GM23248 (cell line): Measurements from ENCODE around the gene NEDD4L. TPM values are rescaled to one million over a fixed set of nuclear protein-coding genes. Genes with fewer than 3 reads are reported as not detected.
A peak's percentile ranks its signal among the peaks of the same experiment; 100 is the strongest.
"Not testable (repeated sequence)": the region's sequence is repeated elsewhere in the genome, so short reads cannot be mapped to it uniquely, and the experiment has no call there.

Experiments used
- DNase-seq: peaks from one replicate; pipeline ENCODE4 v3.0.0-alpha.2; 2015
- H2AFZ ChIP-seq: fragments of 200-600 bp; sonication (generic); 2 replicates; pipeline ENCODE4 v1.6.1; 2016; ENCODE audit warnings: antibody characterized with exemption
- H3F3A ChIP-seq: fragments of 200-600 bp; sonication (generic); 2 replicates; pipeline ENCODE4 v1.6.1; 2016; ENCODE audit warnings: mild to moderate bottlenecking, antibody characterized with exemption, mixed run types; ENCODE audit not compliant: insufficient read depth
- H3K27ac ChIP-seq: fragments of 200-600 bp; sonication (generic); 2 replicates; pipeline ENCODE4 v1.5.1; 2016; ENCODE audit warnings: mild to moderate bottlenecking
- H3K27me3 ChIP-seq: fragments of 200-600 bp; sonication (generic); replicated peaks from 2 replicates; pipeline ENCODE4 v1.6.1; 2016; ENCODE audit warnings: mild to moderate bottlenecking; ENCODE audit not compliant: insufficient read depth
- H3K36me3 ChIP-seq: fragments of 200-600 bp; sonication (generic); 2 replicates; pipeline ENCODE4 v1.6.1; 2016; ENCODE audit warnings: low read depth, mild to moderate bottlenecking
- H3K4me1 ChIP-seq: fragments of 200-600 bp; sonication (generic); 2 replicates; pipeline ENCODE4 v1.6.1; 2016; ENCODE audit warnings: mild to moderate bottlenecking; ENCODE audit not compliant: insufficient read depth
- H3K4me2 ChIP-seq: fragments of 200-600 bp; sonication (generic); one replicate; pipeline ENCODE4 v1.6.1; 2016; ENCODE audit warnings: mild to moderate bottlenecking; ENCODE audit not compliant: unreplicated experiment
- H3K4me3 ChIP-seq: fragments of 200-600 bp; sonication (generic); 2 replicates; pipeline ENCODE4 v1.5.1; 2016; ENCODE audit warnings: mild to moderate bottlenecking
- H3K79me2 ChIP-seq: fragments of 200-600 bp; sonication (generic); 2 replicates; pipeline ENCODE4 v1.6.1; 2016; ENCODE audit warnings: mild to moderate bottlenecking; ENCODE audit not compliant: insufficient read depth
- H3K9ac ChIP-seq: fragments of 200-600 bp; sonication (generic); 2 replicates; pipeline ENCODE4 v1.6.1; 2016; ENCODE audit warnings: mild to moderate bottlenecking
- H3K9me2 ChIP-seq: fragments of 200-600 bp; sonication (generic); 2 replicates; pipeline ENCODE4 v1.6.1; 2016; ENCODE audit warnings: mixed run types, mild to moderate bottlenecking, moderate library complexity; ENCODE audit not compliant: insufficient read depth
- H3K9me3 ChIP-seq: fragments of 200-600 bp; sonication (generic); one replicate; pipeline ENCODE4 v1.6.1; 2017; ENCODE audit warnings: low read depth
- H4K20me1 ChIP-seq: fragments of 200-600 bp; sonication (generic); 2 replicates; pipeline ENCODE4 v1.6.0; 2016; ENCODE audit not compliant: insufficient read depth
- EZH2 ChIP-seq: fragments of 200-600 bp; sonication (generic); IDR thresholded peaks from 2 replicates; pipeline ENCODE4 v1.6.1; 2018; ENCODE audit warnings: antibody characterized with exemption, mild to moderate bottlenecking; ENCODE audit not compliant: insufficient read depth, poor library complexity, severe bottlenecking
- EZH2phosphoT487 ChIP-seq: fragments of 200-600 bp; sonication (generic); IDR thresholded peaks from 2 replicates; pipeline ENCODE4 v1.6.1; 2018; ENCODE audit warnings: antibody characterized with exemption, moderate library complexity, mild to moderate bottlenecking, low read depth; ENCODE audit not compliant: insufficient read depth
- WGBS, 2 experiments: methylation state at CpG; one replicate each; pipeline ENCODE4 v1.1.6; 2015 to 2017; ENCODE audit warnings: low lambda C conversion rate in 2 of 2, low coverage in 1 of 2; ENCODE audit errors: missing lambda C conversion rate in 2 of 2; 5-methylcytosine and 5-hydroxymethylcytosine counted together
- in situ Hi-C: fragments of 300-500 bp; cut with MboI; formaldehyde crosslinking; loops from 2 replicates; pipeline ENCODE4 v1.15.0; 2020
- polyA plus RNA-seq: library from polyadenylated mRNA; unstranded; fragments of >200 nt; fragmentation: Nextera tagmentation; extraction: Ambion mirVana; gene quantifications from 2 replicates; pipeline ENCODE4 v1.2.1, GENCODE V29; 2016
- total RNA-seq: library from RNA; depleted of rRNA; stranded (reverse); fragments of >200 nt; shearing (Covaris generic); gene quantifications from 2 replicates; pipeline ENCODE4 v1.2.3, GENCODE V29; 2014; rRNA removed

NEDD4L gene
- total RNA-seq (6.1 and 7.1 TPM in 2 replicates), polyA plus RNA-seq (3.2 and 3.7 TPM in 2 replicates)

GRCh38 chr18:58043491-58044369 lies at the start of gene NEDD4L:
TSS of gene NEDD4L (plus strand) at chr18:58044226. CDS start at chr18:58044661, 435 bp downstream.
- TF ChIP-seq EZH2phosphoT487 (no peak), EZH2 (no peak)
- no peaks in the 10 kb centered on the region for H3K4me1 ChIP-seq
- peak; percentile 93 for DNase-seq
- H3K9me3 ChIP-seq: no peaks in the 10 kb centered on the region
- WGBS, 2 experiments: 1 to 3% methylated on average over 36 to 81 of the region's 91 CpGs
- H3K27ac ChIP-seq: no peak within 1 kb of the TSS
- no peaks in the 10 kb centered on the region for H3K9me2 ChIP-seq
- H3F3A ChIP-seq: no peaks in the 10 kb centered on the region
- no peaks in the 10 kb centered on the region for H3K36me3 ChIP-seq
- H4K20me1 ChIP-seq: no peaks in the 10 kb centered on the region
- in situ Hi-C loops: no loop called here
- peak within 1 kb of the TSS; percentile 94 for H3K4me2 ChIP-seq
- H3K9ac ChIP-seq: peak within 1 kb of the TSS; percentile 50
- H2AFZ ChIP-seq: peak within 1 kb of the TSS; percentile 90
- H3K27me3 ChIP-seq: 0 out of 2 replicates have a peak, but pooled peaks cover 4% of the 10 kb centered on the region
- peak within 1 kb of the TSS; percentile 81 for H3K4me3 ChIP-seq
- H3K79me2 ChIP-seq: no peaks in the 10 kb centered on the region

- 14 to 41% methylated on average over 1 of the region's 1 CpG for WGBS, 2 experiments
- no peaks in the 10 kb centered on the region for H3K79me2 ChIP-seq
- H3K9me2 ChIP-seq: no peaks in the 10 kb centered on the region
- H3K27ac ChIP-seq: no peak overlapping the region
- in situ Hi-C loops: no loop called here
- no peaks in the 10 kb centered on the region for H3K36me3 ChIP-seq
- no peak overlapping the region for H3K4me2 ChIP-seq
- H3K9ac ChIP-seq: no peak overlapping the region
- H3K4me3 ChIP-seq: no peak overlapping the region
- H3K27me3 ChIP-seq: peaks cover 9% of the 10 kb centered on the region; the same call in 1 of the 2 replicates
- no peak for TF ChIP-seq EZH2phosphoT487
- TF ChIP-seq EZH2: no peak
- H2AFZ ChIP-seq: no peak overlapping the region
- no peaks in the 10 kb centered on the region for H3F3A ChIP-seq
- no peak for DNase-seq
- no peaks in the 10 kb centered on the region for H3K9me3 ChIP-seq
- no peaks in the 10 kb centered on the region; the same call in 1 of the 2 replicates for H3K4me1 ChIP-seq
- H4K20me1 ChIP-seq: no peaks in the 10 kb centered on the region
These were observed 48.7 kb upstream of the NEDD4L start for GRCh38 chr18:57995331-57995730.

- H3K4me2 ChIP-seq, H3K27me3 ChIP-seq, in situ Hi-C loops, H3K4me3 ChIP-seq, H4K20me1 ChIP-seq, H3K79me2 ChIP-seq, H3K27ac ChIP-seq, DNase-seq, H3K9ac ChIP-seq, H3K36me3 ChIP-seq, H3K4me1 ChIP-seq, H3F3A ChIP-seq, H3K9me2 ChIP-seq, H2AFZ ChIP-seq, H3K9me3 ChIP-seq: not testable (repeated sequence)
- 79 to 81% methylated on average over 3 of the region's 3 CpGs for WGBS, 2 experiments
These were observed 47.1 kb upstream of the NEDD4L start for GRCh38 chr18:57996894-57997293.

- no peaks in the 10 kb centered on the region for H4K20me1 ChIP-seq
- H3F3A ChIP-seq: no peaks in the 10 kb centered on the region
- TF ChIP-seq EZH2 (no peak), EZH2phosphoT487 (no peak)
- H3K4me1 ChIP-seq: no peaks in the 10 kb centered on the region; the same call in 1 of the 2 replicates
- WGBS, 2 experiments: 43% methylated on average over 2 of the region's 2 CpGs
- no peaks in the 10 kb centered on the region for H3K9me3 ChIP-seq
- H3K9ac ChIP-seq: no peak overlapping the region
- in situ Hi-C loops: no loop called here
- no peak overlapping the region for H3K4me2 ChIP-seq
- peaks cover 4% of the 10 kb centered on the region; the same call in 1 of the 2 replicates for H3K27me3 ChIP-seq
- H3K79me2 ChIP-seq: no peaks in the 10 kb centered on the region
- no peak overlapping the region for H3K4me3 ChIP-seq
- H3K27ac ChIP-seq: no peak overlapping the region
- no peaks in the 10 kb centered on the region for H3K36me3 ChIP-seq
- H3K9me2 ChIP-seq: no peaks in the 10 kb centered on the region
- H2AFZ ChIP-seq: no peak overlapping the region
- no peak for DNase-seq
These were observed 46.2 kb upstream of the NEDD4L start for GRCh38 chr18:57997820-57998219.
